Memory B cell (primary cell): ENCODE data around the gene DEF6.

Source experiments
- ATAC-seq: fragments of 150-1000 bp; cut with Tn5 transposase; 2 replicates; pipeline ENCODE4 v1.10.0; 2021; ENCODE audit warnings: low read depth, mild to moderate bottlenecking, moderate library complexity
- DNase-seq, 2 donors: peaks; one replicate each; pipeline ENCODE4 v3.0.0; 2022; ENCODE audit warnings: low spot score in 2 of 2
- H3K27ac Mint-ChIP-seq: one replicate; pipeline ENCODE4 v1.8.0; 2022; ENCODE audit warnings: mild to moderate bottlenecking, moderate library complexity, mixed read lengths
- H3K27me3 Mint-ChIP-seq: one replicate; pipeline ENCODE4 v1.8.0; 2022; ENCODE audit warnings: mixed read lengths
- H3K36me3 Mint-ChIP-seq: one replicate; pipeline ENCODE4 v1.8.0; 2022; ENCODE audit warnings: mild to moderate bottlenecking, mixed read lengths
- H3K4me1 Mint-ChIP-seq: one replicate; pipeline ENCODE4 v1.8.0; 2022; ENCODE audit warnings: mixed read lengths
- H3K4me3 Mint-ChIP-seq: one replicate; pipeline ENCODE4 v1.8.0; 2022; ENCODE audit warnings: mild to moderate bottlenecking, moderate library complexity, mixed read lengths
- H3K9me3 Mint-ChIP-seq: one replicate; pipeline ENCODE4 v1.8.0; 2022; ENCODE audit warnings: mixed read lengths

DEF6 gene

DNA sequence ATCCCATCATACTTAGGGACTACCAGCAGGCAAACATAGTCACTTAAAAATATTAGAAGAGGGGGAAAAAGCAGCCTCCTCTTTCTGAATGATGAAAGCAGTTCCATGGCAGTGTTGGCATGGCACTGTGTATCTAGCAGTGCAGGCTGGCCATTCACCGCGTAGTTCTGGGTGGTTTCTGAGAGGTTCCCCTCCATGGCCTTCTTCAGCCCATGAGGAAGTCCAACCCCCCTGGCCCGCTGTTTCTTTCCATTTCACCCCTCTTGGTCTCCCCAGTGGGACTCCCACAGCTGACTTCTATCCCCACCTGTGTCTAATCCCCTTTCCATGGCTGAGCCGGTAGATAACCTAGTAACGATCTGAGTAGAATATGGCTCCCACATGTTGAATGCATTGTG is 61.7 kb downstream of the DEF6 start:
- ATAC-seq: no peak
- Mint-ChIP-seq H3K4me1 (peaks cover 41% of the 10 kb centered on the region), H3K36me3 (peaks cover 35% of the 10 kb centered on the region), H3K4me3 (no peak overlapping the region), H3K27ac (no peak overlapping the region), H3K27me3 (no peaks in the 10 kb centered on the region), H3K9me3 (no peaks in the 10 kb centered on the region)
- no peak for DNase-seq

DNA sequence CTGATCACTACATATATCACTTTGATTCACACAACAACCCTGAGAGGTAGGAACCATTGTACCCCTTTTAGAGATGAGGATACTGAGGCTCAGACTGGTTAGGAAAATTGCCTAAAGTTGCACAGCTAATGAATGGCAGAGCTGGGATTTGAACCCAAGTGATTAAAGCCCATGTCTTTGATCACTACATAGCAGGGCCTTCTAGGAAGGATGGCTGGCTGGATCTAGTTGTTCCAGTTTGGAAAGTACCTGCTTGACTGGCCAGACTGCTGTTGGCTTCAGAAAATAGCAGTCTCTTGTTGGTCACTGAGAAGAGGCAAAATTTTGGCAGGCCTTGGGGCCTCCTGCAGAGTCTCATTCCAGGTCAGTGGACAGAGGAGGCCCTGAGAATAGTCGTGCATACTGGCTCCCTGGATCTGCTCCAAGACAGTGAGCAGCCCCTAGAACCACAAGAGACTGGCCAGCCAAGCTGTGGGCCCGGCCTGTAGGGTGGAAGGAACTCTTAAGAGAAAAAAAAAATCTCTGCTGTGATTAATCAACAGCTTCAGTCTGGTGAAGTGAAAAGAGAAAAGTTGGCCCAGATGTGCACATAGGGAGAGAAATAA is 62.2 kb downstream of the DEF6 start:
- Mint-ChIP-seq H3K27ac (no peak overlapping the region), H3K9me3 (no peaks in the 10 kb centered on the region), H3K4me1 (peaks cover 41% of the 10 kb centered on the region), H3K4me3 (no peak overlapping the region), H3K36me3 (peaks cover 35% of the 10 kb centered on the region), H3K27me3 (no peaks in the 10 kb centered on the region)
- no peak for DNase-seq
- ATAC-seq: no peak

DNA sequence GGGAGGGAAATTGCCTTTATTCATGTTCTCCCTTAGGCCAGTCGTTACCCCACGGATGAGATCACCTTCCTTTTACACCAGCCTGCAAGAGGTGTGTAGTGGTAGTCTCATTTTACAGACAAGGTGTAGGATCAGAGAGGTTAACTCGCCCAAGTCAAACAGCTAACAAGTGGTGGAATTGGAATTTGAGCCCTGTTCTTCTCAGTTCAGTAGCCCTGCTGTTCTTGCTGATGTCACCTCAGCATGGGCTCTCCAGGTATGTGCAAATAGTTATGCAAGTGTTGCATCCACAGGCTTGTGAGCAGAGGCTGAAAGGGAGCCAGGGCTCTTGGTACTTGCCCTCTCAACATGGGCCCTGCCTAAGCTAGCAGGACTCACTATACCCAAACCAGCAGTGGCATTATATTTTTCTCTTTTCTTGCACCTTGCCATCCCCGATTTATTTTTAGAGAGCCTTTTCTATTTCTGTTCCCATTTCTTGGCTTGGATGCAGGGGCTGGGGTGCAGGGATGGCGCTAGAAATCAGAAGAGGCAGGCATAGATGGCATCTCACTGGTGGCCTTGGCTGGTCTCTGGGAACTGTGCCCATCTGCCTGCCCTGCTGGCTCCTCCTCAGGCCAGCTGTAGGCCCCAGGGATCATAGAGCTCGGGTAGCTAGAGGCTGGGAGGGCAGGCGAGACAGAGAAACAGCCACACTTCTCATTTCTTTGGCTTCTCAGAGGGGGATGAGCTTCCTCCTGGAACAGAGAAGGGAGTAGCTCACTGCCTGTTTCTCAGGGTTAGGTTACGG is 62.9 kb downstream of the DEF6 start:
- Mint-ChIP-seq H3K4me3 (no peak overlapping the region), H3K9me3 (no peaks in the 10 kb centered on the region), H3K4me1 (peaks cover 41% of the 10 kb centered on the region), H3K27me3 (no peaks in the 10 kb centered on the region), H3K27ac (peak overlapping the region; percentile 50), H3K36me3 (peaks cover 34% of the 10 kb centered on the region)
- DNase-seq (no peak), ATAC-seq (no peak)

DNA sequence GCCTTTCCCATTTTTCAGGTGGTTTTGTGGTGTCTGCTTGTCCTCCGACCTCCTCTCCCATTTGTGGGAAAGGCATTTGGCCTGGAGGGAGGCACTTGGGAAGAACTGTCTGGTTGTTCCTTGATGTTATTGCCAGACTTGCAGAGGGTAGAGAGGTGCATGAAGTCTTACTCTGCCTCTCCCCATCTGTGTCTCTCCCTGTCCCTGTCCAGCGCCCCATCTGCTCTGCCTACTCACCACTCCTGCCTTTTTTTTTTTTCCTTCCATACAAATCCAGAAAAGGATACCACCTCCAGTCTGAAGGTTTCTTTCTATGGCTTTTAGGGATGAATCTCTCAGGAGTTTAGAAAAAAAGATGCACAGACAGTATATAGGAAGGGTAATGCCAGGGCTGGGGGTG is 64.6 kb downstream of the DEF6 start:
- Mint-ChIP-seq H3K27me3 (no peaks in the 10 kb centered on the region), H3K4me3 (no peak overlapping the region), H3K27ac (peak overlapping the region; percentile 47), H3K4me1 (peaks cover 44% of the 10 kb centered on the region), H3K9me3 (peaks cover 3% of the 10 kb centered on the region), H3K36me3 (peaks cover 34% of the 10 kb centered on the region)
- DNase-seq (no peak), ATAC-seq (no peak)

DNA sequence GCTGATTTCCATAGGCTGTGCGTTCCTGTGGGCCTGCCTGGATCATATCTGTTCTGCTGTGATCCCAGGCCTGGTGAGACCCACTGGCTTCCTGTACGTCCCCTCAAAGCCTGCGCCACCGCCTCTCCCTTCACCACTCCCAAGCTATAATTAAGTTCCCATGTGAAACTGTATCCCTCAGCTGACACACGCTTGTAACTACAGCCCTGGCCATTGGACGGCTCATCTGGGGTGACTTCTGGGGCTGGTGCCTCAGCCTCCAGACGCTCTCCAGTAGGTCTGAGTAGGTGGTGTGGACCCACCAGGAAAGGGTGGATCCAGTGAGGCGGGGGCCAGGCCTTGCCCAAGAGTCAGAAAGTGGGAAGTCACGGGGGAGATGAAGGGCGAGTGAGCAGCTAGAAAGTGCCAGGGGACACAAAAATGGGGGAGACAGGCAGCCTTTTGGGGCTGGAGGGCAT is 65.7 kb downstream of the DEF6 start:
- Mint-ChIP-seq H3K4me3 (no peak overlapping the region), H3K27ac (no peak overlapping the region), H3K9me3 (peaks cover 3% of the 10 kb centered on the region), H3K36me3 (peaks cover 34% of the 10 kb centered on the region), H3K27me3 (no peaks in the 10 kb centered on the region), H3K4me1 (peaks cover 41% of the 10 kb centered on the region)
- DNase-seq: no peak
- ATAC-seq: no peak

DNA sequence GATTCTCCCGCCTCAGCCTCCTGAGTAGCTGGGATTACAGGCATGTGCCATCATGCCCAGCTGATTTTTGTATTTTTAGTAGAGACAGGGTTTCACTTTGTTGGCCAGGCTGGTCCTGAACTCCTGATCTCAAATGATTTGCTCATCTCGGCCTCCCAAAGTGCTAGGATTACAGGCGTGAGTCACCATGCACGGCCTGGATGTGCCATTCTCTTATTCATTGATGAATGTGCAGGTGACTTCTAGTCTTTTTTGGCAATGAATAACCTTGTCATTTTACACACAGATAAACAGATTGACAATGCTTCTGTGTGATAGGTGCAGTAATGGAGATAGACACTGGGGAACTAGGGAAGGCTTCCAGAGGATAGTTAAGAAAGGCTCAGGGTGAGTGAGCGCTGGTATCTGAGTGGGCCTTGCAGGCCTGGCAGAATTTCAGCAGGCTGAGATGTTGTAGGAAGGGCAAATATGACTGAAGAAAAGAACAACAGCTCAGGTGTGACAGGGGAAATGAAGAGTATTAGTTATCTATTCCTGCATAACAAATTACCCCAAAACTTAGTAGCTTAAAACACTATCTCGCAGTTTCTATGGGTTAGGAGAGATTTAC is 68.1 kb downstream of the DEF6 start:
- ATAC-seq: no peak
- Mint-ChIP-seq H3K36me3 (peaks cover 30% of the 10 kb centered on the region), H3K4me1 (peaks cover 51% of the 10 kb centered on the region), H3K27ac (peak overlapping the region; percentile 4), H3K27me3 (no peaks in the 10 kb centered on the region), H3K4me3 (no peak overlapping the region), H3K9me3 (peaks cover 3% of the 10 kb centered on the region)
- no peak for DNase-seq

DNA sequence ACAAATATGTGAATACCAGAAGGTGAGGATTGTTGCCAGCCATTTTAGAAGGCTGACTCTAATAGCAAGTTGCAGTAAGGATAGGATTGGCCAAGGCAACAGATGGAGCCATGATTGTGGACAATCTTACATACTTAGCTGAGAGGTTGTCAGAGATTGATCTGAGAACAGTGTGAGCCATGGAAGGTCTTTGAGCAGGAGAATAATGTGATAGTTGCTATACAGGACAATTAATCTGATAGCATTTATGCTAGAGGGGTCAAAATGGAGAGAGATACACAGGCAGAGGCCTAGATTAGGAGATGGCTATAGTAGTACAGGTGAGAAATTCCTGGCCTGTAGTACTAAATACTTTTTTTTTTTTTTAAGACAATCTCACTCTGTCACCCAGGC is 68.6 kb downstream of the DEF6 start:
- peaks cover 53% of the 10 kb centered on the region for H3K4me1 Mint-ChIP-seq
- H3K27me3 Mint-ChIP-seq: no peaks in the 10 kb centered on the region
- no peak overlapping the region for H3K4me3 Mint-ChIP-seq
- H3K9me3 Mint-ChIP-seq: peaks cover 3% of the 10 kb centered on the region
- ATAC-seq (no peak), DNase-seq (no peak)
- H3K27ac Mint-ChIP-seq: no peak overlapping the region
- peaks cover 27% of the 10 kb centered on the region for H3K36me3 Mint-ChIP-seq

DNA sequence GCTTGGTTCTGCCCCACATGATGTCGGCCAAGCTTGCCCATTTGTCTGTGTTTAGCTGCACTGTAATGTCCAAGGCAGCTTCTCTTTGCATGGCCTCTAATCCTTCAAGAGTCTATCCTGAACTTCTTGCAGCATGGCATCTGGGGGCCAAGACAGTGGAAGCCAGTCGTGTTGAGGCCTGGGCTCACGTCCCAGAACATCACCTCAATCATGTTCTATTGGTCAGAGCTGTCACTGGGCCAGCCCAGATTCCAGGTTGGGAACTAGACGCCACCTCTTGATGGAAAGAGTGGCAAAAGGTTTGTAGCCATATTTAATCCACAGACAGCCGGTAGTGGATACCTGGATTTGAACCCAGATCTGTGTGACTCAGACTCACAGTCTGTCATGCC is 70.0 kb downstream of the DEF6 start:
- DNase-seq (no peak), ATAC-seq (no peak)
- Mint-ChIP-seq H3K36me3 (peaks cover 24% of the 10 kb centered on the region), H3K9me3 (peaks cover 3% of the 10 kb centered on the region), H3K4me1 (peaks cover 49% of the 10 kb centered on the region), H3K27ac (no peak overlapping the region), H3K27me3 (no peaks in the 10 kb centered on the region), H3K4me3 (no peak overlapping the region)

DNA sequence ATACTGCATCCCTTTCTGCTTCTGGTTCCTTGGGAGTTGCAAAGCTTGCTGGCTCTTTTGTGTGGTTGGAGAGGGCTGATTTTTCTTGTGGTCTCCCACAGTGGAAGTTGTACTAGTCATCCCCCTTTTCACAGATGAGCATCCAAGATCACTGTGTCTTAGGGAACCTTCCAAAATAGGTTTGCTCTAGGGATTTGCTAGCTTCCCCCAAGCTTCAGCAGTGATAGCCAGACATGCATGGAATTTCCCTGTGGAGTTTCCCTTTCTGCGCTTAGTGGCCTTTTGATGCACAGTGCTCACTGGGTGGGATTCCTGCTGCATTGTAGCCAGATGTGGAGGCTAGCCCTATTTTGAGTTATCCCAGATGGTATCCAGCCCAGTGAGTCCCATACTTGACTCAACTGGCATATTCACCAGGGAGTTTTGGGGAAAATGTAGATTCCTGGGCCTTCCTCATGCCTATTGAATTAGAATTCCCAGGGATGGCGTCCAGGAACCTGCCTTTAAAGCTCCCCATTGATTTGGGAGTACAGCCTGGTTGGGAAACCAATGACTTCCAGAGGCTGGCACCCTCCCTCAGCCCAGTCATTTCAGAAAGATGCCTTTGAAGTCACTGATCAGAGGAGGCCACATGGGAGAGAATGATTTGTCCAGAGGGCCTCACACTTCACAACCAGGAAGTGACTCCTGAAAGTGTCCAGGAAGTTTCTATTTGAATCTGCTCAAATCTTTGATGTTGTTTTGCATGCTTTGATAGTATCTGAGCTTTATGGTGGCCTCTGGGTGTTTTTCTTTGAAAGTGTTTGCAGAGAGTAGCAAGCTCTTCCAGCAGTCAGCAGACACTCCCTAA is 70.6 kb downstream of the DEF6 start:
- Mint-ChIP-seq H3K27ac (no peak overlapping the region), H3K36me3 (peaks cover 21% of the 10 kb centered on the region), H3K27me3 (no peaks in the 10 kb centered on the region), H3K4me1 (peaks cover 46% of the 10 kb centered on the region), H3K4me3 (no peak overlapping the region), H3K9me3 (peaks cover 3% of the 10 kb centered on the region)
- DNase-seq (no peak), ATAC-seq (no peak)

DNA sequence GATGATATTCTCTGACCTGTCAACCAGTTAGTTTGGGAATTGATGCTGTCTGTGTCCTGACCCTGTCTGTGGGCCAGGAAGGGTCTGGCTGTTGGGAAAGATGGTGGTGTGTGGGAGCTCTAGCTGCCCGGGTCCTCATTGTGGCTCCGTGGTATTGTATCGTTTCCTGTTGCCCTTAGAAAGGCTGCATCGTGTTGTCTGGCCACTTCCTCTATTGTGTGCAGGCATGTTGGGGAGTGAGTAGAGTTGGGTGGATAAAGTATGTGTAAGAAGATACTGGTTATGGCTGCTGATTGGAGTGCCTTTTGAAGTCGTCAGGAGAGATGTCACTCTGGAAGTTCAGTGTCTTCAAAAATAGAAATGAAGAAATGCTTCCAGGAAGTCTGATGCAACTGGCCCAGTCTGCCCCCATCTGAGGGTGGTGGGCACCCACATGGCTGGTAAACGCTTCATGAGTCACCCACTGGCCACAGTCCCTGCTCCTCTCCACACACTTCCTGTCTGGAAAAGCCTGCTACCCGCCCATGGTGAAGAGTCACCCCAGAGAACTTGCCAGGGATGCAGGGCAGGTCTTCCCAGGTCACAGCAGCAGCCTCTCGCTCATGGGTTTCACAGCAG is 72.6 kb downstream of the DEF6 start:
- peaks cover 43% of the 10 kb centered on the region for H3K4me1 Mint-ChIP-seq
- H3K36me3 Mint-ChIP-seq: peaks cover 21% of the 10 kb centered on the region
- H3K9me3 Mint-ChIP-seq: peaks cover 3% of the 10 kb centered on the region
- DNase-seq: peak in 1 of 2 donors; percentile 5
- peak overlapping the region; percentile 46 for H3K4me3 Mint-ChIP-seq
- ATAC-seq: peak; percentile 92
- H3K27ac Mint-ChIP-seq: no peak overlapping the region
- H3K27me3 Mint-ChIP-seq: no peaks in the 10 kb centered on the region

DNA sequence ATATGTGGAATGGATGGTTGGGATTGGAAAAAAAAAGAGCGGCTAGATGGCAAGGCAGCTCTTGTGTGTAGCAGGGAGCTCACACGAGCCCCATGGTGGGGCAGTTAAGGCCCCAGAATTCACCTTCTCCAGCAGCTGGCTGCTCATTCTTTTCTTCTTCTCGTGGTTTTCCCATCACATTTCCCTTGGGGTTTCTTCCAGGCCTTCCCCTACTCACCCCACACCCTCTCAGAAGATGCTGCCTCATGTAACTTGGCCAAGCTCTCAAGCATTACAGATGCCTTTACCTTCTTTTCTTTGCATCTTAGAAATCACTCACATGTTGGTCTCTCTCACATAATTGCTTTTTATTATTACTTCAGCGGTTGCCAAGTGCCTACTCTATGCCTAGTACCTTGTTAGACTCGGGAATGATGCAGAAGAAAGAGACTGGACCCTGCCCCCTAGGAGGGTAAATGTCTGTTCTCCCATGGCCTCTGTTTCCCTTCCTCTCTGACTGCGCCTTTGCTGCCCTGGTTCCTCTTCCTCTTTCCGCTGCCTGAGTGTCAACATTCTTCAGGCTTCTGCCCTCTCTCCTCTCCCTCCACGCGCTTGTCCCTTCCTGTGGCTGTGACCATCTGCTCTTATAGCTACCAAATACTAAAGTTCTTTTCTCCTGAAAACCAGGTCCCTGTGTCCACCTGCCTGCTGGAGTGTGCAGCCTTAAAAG is 73.3 kb downstream of the DEF6 start:
- Mint-ChIP-seq H3K36me3 (peaks cover 16% of the 10 kb centered on the region), H3K9me3 (peaks cover 3% of the 10 kb centered on the region), H3K4me1 (peaks cover 39% of the 10 kb centered on the region), H3K4me3 (peak overlapping the region; percentile 57), H3K27ac (peak overlapping the region; percentile 21), H3K27me3 (no peaks in the 10 kb centered on the region)
- ATAC-seq (peak; percentile 54), DNase-seq (no peak)
